Transverse colon (tissue), 4 donors: ENCODE results near the gene ABCB6. TPM values are rescaled to one million over a fixed set of nuclear protein-coding genes. Genes with fewer than 3 reads are reported as not detected.
A peak's percentile ranks its signal among the peaks of the same experiment; 100 is the strongest.
"Not testable (repeated sequence)": the region's sequence is repeated elsewhere in the genome, so short reads cannot be mapped to it uniquely, and the experiment has no call there.

Experiments
- DNase-seq: peaks from one replicate; pipeline ENCODE4 v3.0.0-alpha.2; 2019
- H3K27ac ChIP-seq, 4 donors: fragments of 200-600 bp; sonication (generic); 2 replicates each; pipeline ENCODE4 v1.5.1; 2016 to 2018; ENCODE audit warnings: inconsistent platforms in 4 of 4
- H3K27me3 ChIP-seq: fragments of 200-600 bp; sonication (generic); 2 replicates; pipeline ENCODE4 v1.5.1; 2017; ENCODE audit warnings: inconsistent platforms
- H3K36me3 ChIP-seq, 4 donors: fragments of 200-600 bp; sonication (generic); 2 replicates each; pipeline ENCODE4 v1.5.1; 2017 to 2019; ENCODE audit warnings: inconsistent platforms in 4 of 4
- H3K4me1 ChIP-seq, 4 donors: fragments of 200-600 bp; sonication (generic); 2 replicates each; pipeline ENCODE4 v1.5.1; 2017 to 2020; ENCODE audit warnings: inconsistent platforms in 4 of 4
- H3K4me3 ChIP-seq, 4 donors: fragments of 200-600 bp; sonication (generic); 1 replicate in 1 of 4; 2 replicates in 3 of 4; pipeline versions ENCODE4 v1.5.1 to v1.6.1; 2017 to 2019; ENCODE audit warnings: inconsistent platforms in 4 of 4
- H3K9me3 ChIP-seq, 2 donors: fragments of 200-600 bp; sonication (generic); 2 replicates each; pipeline ENCODE4 v1.5.1; 2017 to 2019; ENCODE audit warnings: inconsistent platforms in 2 of 2
- CTCF ChIP-seq, 5 experiments: fragments of 200-600 bp in 3 of 5; fragments of 450-650 bp in 2 of 5; sonication (generic) in 3 of 5; IDR thresholded peaks; 1 replicate in 2 of 5; 2 replicates in 3 of 5; pipeline ENCODE4 v1.5.1; 2016 to 2017; ENCODE audit warnings: antibody characterized with exemption in 5 of 5, inconsistent platforms in 3 of 5, mild to moderate bottlenecking in 2 of 5, moderate library complexity in 1 of 5
- EP300 ChIP-seq: sonication (generic); formaldehyde crosslinking; IDR thresholded peaks from one replicate; pipeline ENCODE4 v1.6.1; 2017; ENCODE audit warnings: antibody characterized with exemption, low read depth
- POLR2A ChIP-seq: fragments of 450-650 bp; IDR thresholded peaks from one replicate; pipeline ENCODE4 v1.6.1; 2016; ENCODE audit warnings: antibody characterized with exemption, mild to moderate bottlenecking, moderate library complexity
- POLR2AphosphoS5 ChIP-seq, 3 donors: sonication (generic); formaldehyde crosslinking; IDR thresholded peaks; one replicate each; pipeline ENCODE4 v1.6.1; 2016; ENCODE audit warnings: antibody characterized with exemption in 3 of 3
- WGBS, 2 donors: methylation state at CpG; one replicate each; pipeline ENCODE4 v1.1.5; 2018; ENCODE audit warnings: low coverage in 1 of 2; 5-methylcytosine and 5-hydroxymethylcytosine counted together
- in situ Hi-C, 4 donors: fragments of 200-750 bp; cut with MboI; loops; one replicate each; pipeline versions ENCODE4 v1.15.0 to v1.15.1; 2017; ENCODE audit warnings: low sequenced_read_pairs in 3 of 4, low pct_ligation_motif_present in 1 of 4, low pct_unique_long_range_greater_than_20kb in 1 of 4
- intact Hi-C: fragments of 100-400 bp; cut with DNase I; formaldehyde crosslinking; loops from one replicate; pipeline ENCODE4 v1.15.1; 2023; ENCODE audit warnings: low total_unique reads
- total RNA-seq, 4 donors: library from RNA; depleted of rRNA; stranded (reverse); fragments of >200 nt; gene quantifications; one replicate each; pipeline ENCODE4 v1.1.0, GENCODE V29; 2016

Gene ABCB6
- total RNA-seq, 4 donors from 2014 or later = 3.4 to 28.7 (median 20.4) TPM

GRCh38 chr2:219261024-219261855 lies 42.5 kb upstream of the ABCB6 start:
- intact Hi-C loops = no loop called here
- H3K27me3 ChIP-seq = peaks cover 14% of the 10 kb centered on the region
- in situ Hi-C loops = no loop called here
- WGBS, 2 donors = 77 to 92% methylated on average over 2 to 5 of the region's 5 CpGs
- DNase-seq = no peak
- H3K27ac ChIP-seq = no peak overlapping the region
- H3K36me3 ChIP-seq = no peaks in the 10 kb centered on the region
- H3K9me3 ChIP-seq = no peaks in the 10 kb centered on the region
- no peaks in the 10 kb centered on the region for H3K4me1 ChIP-seq
- TF ChIP-seq EP300 = no peak
- TF ChIP-seq POLR2A = no peak
- no peak for TF ChIP-seq CTCF (IDR thresholded peaks at IDR 0.05)
- TF ChIP-seq POLR2AphosphoS5 (IDR thresholded peaks at IDR 0.05) = no peak
- no peak overlapping the region for H3K4me3 ChIP-seq

DNA sequence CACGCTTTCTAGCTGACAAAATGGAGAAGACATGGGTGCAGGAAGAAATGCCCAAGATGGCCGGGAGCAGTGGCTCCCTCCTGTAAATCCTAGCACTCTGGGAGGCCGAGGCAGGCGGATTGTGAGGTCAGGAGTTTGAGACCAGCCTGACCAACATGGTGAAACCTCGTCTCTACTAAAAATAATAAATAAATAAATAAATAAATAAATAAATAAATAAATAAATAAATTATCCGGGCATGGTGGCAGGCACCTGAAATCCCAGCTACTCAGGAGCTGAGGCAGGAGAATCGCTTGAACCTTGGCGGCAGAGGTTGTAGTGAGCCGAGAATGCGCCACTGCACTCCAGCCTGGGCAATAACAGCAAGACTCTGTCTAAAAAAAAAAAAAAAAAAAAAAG lies 40.2 kb upstream of the ABCB6 start:
- intact Hi-C loops, H3K4me1 ChIP-seq, H3K27ac ChIP-seq, DNase-seq, H3K9me3 ChIP-seq, in situ Hi-C loops, H3K36me3 ChIP-seq, H3K4me3 ChIP-seq: not testable (repeated sequence)
- peaks cover 14% of the 10 kb centered on the region for H3K27me3 ChIP-seq
- WGBS, 2 donors = 86 to 87% methylated on average over 10 of the region's 10 CpGs

DNA sequence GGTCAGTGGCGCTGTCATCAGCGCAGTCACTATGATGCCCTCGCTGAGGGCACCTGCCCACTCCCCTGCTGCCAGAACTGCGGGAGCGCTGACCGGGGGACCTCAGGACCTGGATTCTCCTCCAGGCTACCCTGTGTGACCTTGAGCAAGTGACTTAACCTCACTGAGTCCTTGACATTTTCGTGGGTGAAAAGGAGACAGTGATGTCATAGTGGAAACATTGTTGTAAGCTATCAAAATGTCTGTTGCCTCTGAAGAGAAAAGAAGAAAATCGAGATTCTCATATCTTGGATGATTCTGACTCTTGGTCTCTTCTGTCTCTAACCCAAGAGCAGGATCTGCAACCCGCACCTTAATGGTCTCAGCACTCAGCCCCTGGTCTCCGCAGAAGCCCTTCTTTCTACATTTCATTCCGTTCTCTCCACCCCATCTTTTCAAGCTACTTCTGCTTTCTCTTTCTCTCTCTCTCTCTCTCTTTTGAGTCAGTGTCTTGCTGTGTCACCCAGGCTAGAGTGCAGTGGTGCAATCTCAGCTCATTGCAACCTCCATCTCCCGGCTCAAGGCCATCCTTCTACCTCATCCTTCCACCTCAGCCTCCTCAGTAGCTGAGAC lies 35.9 kb upstream of the ABCB6 start:
- intact Hi-C loops = no loop called here
- Histone ChIP-seq H3K4me1 (peaks cover 21 to 45% (median 40%) of the 10 kb centered on the region in 4 donors), H3K27ac (peak overlapping the region; percentile 94 to 97 (median 94)), H3K9me3 (no peaks in the 10 kb centered on the region), H3K27me3 (no peaks in the 10 kb centered on the region), H3K36me3 (no peaks in the 10 kb centered on the region), H3K4me3 (peak overlapping the region; percentile 49 to 72 (median 60))
- WGBS, 2 donors = 22 to 66% methylated on average over 4 to 10 of the region's 12 CpGs
- TF ChIP-seq EP300 (no peak), POLR2AphosphoS5 (IDR thresholded peaks at IDR 0.05) (no peak), POLR2A (no peak), CTCF (IDR thresholded peaks at IDR 0.05) (no peak)
- in situ Hi-C loops = no loop called here
- no peak for DNase-seq

- DNase-seq = peak; percentile 95
- Histone ChIP-seq H3K27ac (peak within 1 kb of the TSS; percentile 94 to 97 (median 94)), H3K4me3 (peak within 1 kb of the TSS; percentile 49 to 72 (median 60)), H3K9me3 (no peaks in the 10 kb centered on the region), H3K27me3 (no peaks in the 10 kb centered on the region), H3K36me3 (no peaks in the 10 kb centered on the region), H3K4me1 (peaks cover 27 to 53% (median 47%) of the 10 kb centered on the region in 4 donors)
- intact Hi-C loops = no loop called here
- in situ Hi-C loops = no loop called here
- WGBS, 2 donors = 1 to 40% methylated on average over 1 to 24 of the region's 76 CpGs
- TF ChIP-seq POLR2A (peak; percentile 99), POLR2AphosphoS5 (IDR thresholded peaks at IDR 0.05) (peak; percentile 99), CTCF (IDR thresholded peaks at IDR 0.05) (peak in 2 of 5 experiments; percentile 23 to 54), EP300 (no peak)
Observed at GRCh38 chr2:219253753-219254589, 35.2 kb upstream of the ABCB6 start, which contains the start of gene TUBA4A. Gene TUBA4A, minus strand, starts transcription at chr2:219253918. Its CDS starts 60 bp downstream, at chr2:219253858.
